Measurements from ENCODE around the gene CCER1. TPM values are rescaled to one million over a fixed set of nuclear protein-coding genes. Genes with fewer than 3 reads are reported as not detected.

Gene CCER1
- total RNA-seq, 2 donors from 2014 or later, result not detected

GRCh38 chr12:90959538-90960139 lies 4.7 kb upstream of the CCER1 start:
- Histone ChIP-seq H3K36me3 (ENCODE audit: control insufficient read depth, insufficient read depth, low read length) (no peaks in the 10 kb centered on the region), H3K4me3 (ENCODE audit: low read length) (no peak overlapping the region), H3K27me3 (ENCODE audit: control insufficient read depth, insufficient read depth, low read length, poor library complexity, severe bottlenecking) (no peaks in the 10 kb centered on the region), H3K9ac (ENCODE audit: extremely low read depth, low read length, poor library complexity, severe bottlenecking) (no peak overlapping the region), H3K27ac (ENCODE audit: low read depth, low read length) (no peak overlapping the region), H3K9me3 (ENCODE audit: control insufficient read depth, low read length) (no peaks in the 10 kb centered on the region), H3K4me1 (ENCODE audit: control insufficient read depth, insufficient read depth, low read length) (no peaks in the 10 kb centered on the region)
- Mint-ChIP-seq H3K27ac (no peak overlapping the region), H3K36me3 (ENCODE audit: low read depth) (no peaks in the 10 kb centered on the region), H3K27me3 (ENCODE audit: insufficient read depth) (peaks cover 2% of the 10 kb centered on the region), H3K4me1 (no peaks in the 10 kb centered on the region), H3K4me3 (no peak overlapping the region), H3K9me3 (peaks cover 7% of the 10 kb centered on the region)
- peak; percentile 81 for TF ChIP-seq CTCF (conservative IDR thresholded peaks at IDR 0.05)
- DNase-seq, result no peak
- 0 to 5% methylated on average over 1 to 3 of the region's 4 CpGs for WGBS, 2 experiments (ENCODE audit: insufficient coverage in 1 of 2, insufficient read length in 1 of 2)

GRCh38 chr12:90959032-90959431 lies 4.1 kb upstream of the CCER1 start:
- no peak overlapping the region for H3K27ac ChIP-seq (ENCODE audit: low read depth, low read length)
- Mint-ChIP-seq H3K4me1 (no peaks in the 10 kb centered on the region), H3K27me3 (ENCODE audit: insufficient read depth) (peaks cover 2% of the 10 kb centered on the region), H3K36me3 (ENCODE audit: low read depth) (no peaks in the 10 kb centered on the region), H3K4me3 (no peak overlapping the region), H3K27ac (no peak overlapping the region), H3K9me3 (peaks cover 10% of the 10 kb centered on the region)
- DNase-seq, result no peak
- H3K9ac ChIP-seq (ENCODE audit: extremely low read depth, low read length, poor library complexity, severe bottlenecking), result no peak overlapping the region
- no peaks in the 10 kb centered on the region for H3K36me3 ChIP-seq (ENCODE audit: control insufficient read depth, insufficient read depth, low read length)
- H3K4me1 ChIP-seq (ENCODE audit: control insufficient read depth, insufficient read depth, low read length), result no peaks in the 10 kb centered on the region
- WGBS, 2 experiments (ENCODE audit: insufficient coverage in 1 of 2, insufficient read length in 1 of 2), result 73% methylated on average over 3 of the region's 4 CpGs; no CpG with 5 or more reads in 1 of the 2 experiments
- TF ChIP-seq CTCF (conservative IDR thresholded peaks at IDR 0.05), result no peak
- no peak overlapping the region for H3K4me3 ChIP-seq (ENCODE audit: low read length)
- H3K27me3 ChIP-seq (ENCODE audit: control insufficient read depth, insufficient read depth, low read length, poor library complexity, severe bottlenecking), result no peaks in the 10 kb centered on the region
- H3K9me3 ChIP-seq (ENCODE audit: control insufficient read depth, low read length), result no peaks in the 10 kb centered on the region

GRCh38 chr12:90958347-90958746 lies 3.4 kb upstream of the CCER1 start:
- Mint-ChIP-seq H3K4me1 (no peaks in the 10 kb centered on the region), H3K4me3 (no peak overlapping the region), H3K27me3 (ENCODE audit: insufficient read depth) (peaks cover 6% of the 10 kb centered on the region), H3K36me3 (ENCODE audit: low read depth) (no peaks in the 10 kb centered on the region), H3K27ac (no peak overlapping the region), H3K9me3 (peaks cover 14% of the 10 kb centered on the region)
- no peak overlapping the region for H3K27ac ChIP-seq (ENCODE audit: low read depth, low read length)
- no peaks in the 10 kb centered on the region for H3K36me3 ChIP-seq (ENCODE audit: control insufficient read depth, insufficient read depth, low read length)
- H3K4me3 ChIP-seq (ENCODE audit: low read length), result no peak overlapping the region
- 89% methylated on average over 3 of the region's 3 CpGs; no CpG with 5 or more reads in 1 of the 2 experiments for WGBS, 2 experiments (ENCODE audit: insufficient coverage in 1 of 2, insufficient read length in 1 of 2)
- no peaks in the 10 kb centered on the region for H3K9me3 ChIP-seq (ENCODE audit: control insufficient read depth, low read length)
- no peak overlapping the region for H3K9ac ChIP-seq (ENCODE audit: extremely low read depth, low read length, poor library complexity, severe bottlenecking)
- TF ChIP-seq CTCF (conservative IDR thresholded peaks at IDR 0.05), result no peak
- DNase-seq, result no peak
- no peaks in the 10 kb centered on the region for H3K4me1 ChIP-seq (ENCODE audit: control insufficient read depth, insufficient read depth, low read length)
- no peaks in the 10 kb centered on the region for H3K27me3 ChIP-seq (ENCODE audit: control insufficient read depth, insufficient read depth, low read length, poor library complexity, severe bottlenecking)

Data from endodermal cell (in vitro differentiated cells).